ENCODE results near the gene IGLON5.

The IGLON5 gene

GRCh38 chr19:51317968-51318367, 6.5 kb downstream of the IGLON5 start:
- no peak for DNase-seq (ENCODE audit: low spot score)

- DNase-seq (ENCODE audit: low spot score) = no peak
Observed at GRCh38 chr19:51318687-51319648, 7.5 kb downstream of the IGLON5 start.

- no peak for DNase-seq (ENCODE audit: low spot score)
Observed at GRCh38 chr19:51319649-51320279, 8.3 kb downstream of the IGLON5 start.

GRCh38 chr19:51320280-51320657, 8.8 kb downstream of the IGLON5 start:
- DNase-seq (ENCODE audit: low spot score) = no peak

- no peak for DNase-seq (ENCODE audit: low spot score)
Observed at GRCh38 chr19:51321799-51322198, 10.4 kb downstream of the IGLON5 start.

- DNase-seq (ENCODE audit: low spot score) = no peak
Observed at GRCh38 chr19:51323481-51324166, 12.2 kb downstream of the IGLON5 start.

GRCh38 chr19:51324167-51324481, 12.7 kb downstream of the IGLON5 start:
- no peak for DNase-seq (ENCODE audit: low spot score)

- no peak for DNase-seq (ENCODE audit: low spot score)
Observed at GRCh38 chr19:51325161-51325976, 13.9 kb downstream of the IGLON5 start.

GRCh38 chr19:51326216-51327065, 15.0 kb downstream of the IGLON5 start:
- DNase-seq (ENCODE audit: low spot score) = no peak

- DNase-seq (ENCODE audit: low spot score) = no peak
Observed at GRCh38 chr19:51327066-51328001, 15.9 kb downstream of the IGLON5 start.

- no peak for DNase-seq (ENCODE audit: low spot score)
Observed at GRCh38 chr19:51329411-51329810, 18.0 kb downstream of the IGLON5 start.

- DNase-seq (ENCODE audit: low spot score) = no peak
Observed at GRCh38 chr19:51330366-51330765, 18.9 kb downstream of the IGLON5 start.

GRCh38 chr19:51331193-51331592, 19.7 kb downstream of the IGLON5 start:
- DNase-seq (ENCODE audit: low spot score) = no peak

- DNase-seq (ENCODE audit: low spot score) = no peak
Observed at GRCh38 chr19:51331716-51332115, 20.3 kb downstream of the IGLON5 start.

GRCh38 chr19:51333836-51334460, 22.5 kb downstream of the IGLON5 start:
- DNase-seq (ENCODE audit: low spot score) = no peak

GRCh38 chr19:51337141-51337860, 25.9 kb downstream of the IGLON5 start:
- no peak for DNase-seq (ENCODE audit: low spot score)

- DNase-seq (ENCODE audit: low spot score) = no peak
Observed at GRCh38 chr19:51337861-51338562, 26.6 kb downstream of the IGLON5 start.
